NCI-H1694 treated with DMSO at 0.1 percent for 48 hours (cell line): Measurements from ENCODE around the gene ACOXL.
A peak's percentile ranks its signal among the peaks of the same experiment; 100 is the strongest.

Source experiments
- DNase-seq: peaks from one replicate; lab custom pipeline; 2025; lab: John Stamatoyannopoulos, UW

Gene ACOXL

DNA sequence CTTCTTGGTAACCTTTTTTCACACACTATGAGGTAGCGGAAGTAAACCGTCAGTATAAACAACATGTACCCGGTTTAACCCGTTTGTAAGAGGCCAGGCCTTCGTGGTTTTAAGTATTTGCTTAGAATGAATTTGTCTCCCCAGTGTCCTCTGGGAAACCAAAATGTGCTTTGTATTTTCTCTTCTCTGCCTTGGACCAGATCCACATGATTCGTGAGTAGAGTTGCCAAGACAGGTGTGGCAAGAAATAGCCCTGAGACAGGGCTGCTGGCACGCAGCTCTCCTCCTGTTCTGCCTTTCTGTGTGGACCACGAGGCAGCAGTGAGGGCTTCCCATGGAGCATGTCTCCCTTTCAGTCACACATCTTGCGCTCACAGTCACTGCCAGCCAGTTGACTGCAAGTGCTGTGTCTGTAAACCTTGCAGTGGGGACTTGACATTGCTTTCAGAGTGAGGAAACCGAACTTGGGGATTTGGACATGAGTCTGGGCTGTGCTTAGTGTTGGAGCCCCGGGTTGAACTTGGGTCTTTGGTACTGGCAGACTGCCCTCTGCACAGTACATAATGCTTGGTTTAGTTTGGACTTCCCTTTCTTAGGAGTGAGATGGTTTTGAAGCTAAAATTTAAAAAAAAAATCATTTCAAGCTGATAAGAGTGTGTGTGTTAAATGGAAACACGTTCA, 407.4 kb downstream of the ACOXL start:
- DNase-seq: no peak

DNA sequence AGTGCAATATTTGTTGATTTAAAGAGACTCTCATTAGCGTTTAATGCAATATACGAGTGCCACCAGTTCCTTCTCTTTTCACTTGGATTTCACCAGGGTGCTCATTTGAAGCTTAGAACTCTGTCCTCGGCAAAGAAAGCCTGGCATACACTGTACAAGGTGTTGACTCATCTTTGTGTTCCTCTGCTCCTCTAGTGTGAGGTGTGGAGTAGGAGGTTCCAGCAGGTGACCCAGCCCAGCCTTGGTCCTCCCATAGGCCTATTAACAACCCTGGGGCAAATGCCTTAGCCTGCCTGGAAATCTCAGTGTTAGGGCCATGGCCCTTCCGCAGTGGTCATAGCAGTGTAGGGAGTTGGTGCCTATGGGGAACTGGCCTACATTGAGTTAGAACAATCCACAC, 408.4 kb downstream of the ACOXL start:
- no peak for DNase-seq

DNA sequence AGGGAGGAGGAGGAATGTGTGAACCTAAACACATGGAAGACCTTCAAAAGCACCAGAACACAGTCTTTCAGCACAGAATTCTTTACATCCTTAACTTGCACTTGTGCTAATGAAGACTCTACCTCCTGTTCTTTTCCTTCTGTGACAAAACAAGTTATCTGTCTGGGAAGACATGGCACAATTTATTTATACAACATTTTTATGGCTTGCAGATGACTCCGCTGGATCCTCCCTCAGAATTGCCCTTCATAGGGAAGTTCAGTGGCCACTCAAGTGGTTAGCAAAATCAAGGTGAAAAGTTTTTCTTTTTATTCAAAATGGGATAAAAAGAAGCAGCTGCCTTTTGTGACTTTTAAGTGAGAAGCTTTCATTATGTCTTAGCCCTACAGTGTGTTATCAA, 409.7 kb downstream of the ACOXL start:
- DNase-seq: no peak

DNA sequence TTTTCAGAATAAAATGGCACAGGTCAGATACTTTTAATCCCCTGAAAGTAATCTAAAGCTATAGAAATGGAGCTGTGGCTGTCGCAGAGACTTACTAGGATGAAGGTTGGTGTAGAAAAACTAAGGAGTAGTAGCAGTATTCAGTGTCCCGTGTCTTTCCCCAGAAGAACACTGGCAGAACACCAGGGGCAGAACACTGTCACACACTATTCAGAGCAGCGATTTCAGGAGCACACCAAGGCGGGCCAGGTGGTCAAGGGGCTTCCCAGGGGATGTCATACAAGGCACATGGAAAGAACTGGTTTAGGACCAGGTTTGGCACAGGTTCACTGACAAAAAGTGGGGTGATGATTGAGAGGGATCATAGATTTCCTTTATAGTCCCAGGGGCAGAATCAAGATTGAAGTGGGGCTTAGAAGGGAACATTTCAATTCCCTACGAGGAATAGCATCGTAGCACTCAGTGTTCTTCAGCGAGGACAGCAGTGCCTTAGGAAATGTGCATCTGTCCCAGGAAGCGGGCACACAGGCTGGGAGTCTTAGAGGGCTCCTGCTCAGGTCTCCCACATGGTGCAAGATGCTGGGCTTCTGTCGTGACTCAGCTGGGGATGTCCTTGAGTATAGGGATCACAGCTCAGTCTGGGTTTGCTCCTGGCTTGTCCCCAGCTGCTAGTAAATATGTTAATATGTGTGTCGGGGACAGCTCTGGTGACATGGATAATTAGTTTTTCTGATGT, 410.9 kb downstream of the ACOXL start:
- DNase-seq: no peak

DNA sequence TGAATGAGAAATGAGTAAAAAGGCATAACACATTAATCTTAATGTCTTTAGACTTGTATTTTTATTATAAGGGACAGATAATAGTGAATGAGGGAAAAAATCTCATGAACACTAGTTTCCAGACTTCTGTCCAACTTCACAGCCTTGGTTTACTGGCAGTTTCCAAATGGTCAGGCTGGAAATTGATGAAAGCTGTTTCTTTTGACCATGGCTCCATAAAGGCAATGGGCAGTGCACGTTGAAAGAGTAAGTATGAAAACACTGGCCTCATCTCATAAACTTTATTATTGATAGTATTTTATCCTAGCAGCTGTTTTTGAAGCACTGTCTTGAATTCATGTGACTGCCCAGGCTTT, 411.4 kb downstream of the ACOXL start:
- DNase-seq: no peak

DNA sequence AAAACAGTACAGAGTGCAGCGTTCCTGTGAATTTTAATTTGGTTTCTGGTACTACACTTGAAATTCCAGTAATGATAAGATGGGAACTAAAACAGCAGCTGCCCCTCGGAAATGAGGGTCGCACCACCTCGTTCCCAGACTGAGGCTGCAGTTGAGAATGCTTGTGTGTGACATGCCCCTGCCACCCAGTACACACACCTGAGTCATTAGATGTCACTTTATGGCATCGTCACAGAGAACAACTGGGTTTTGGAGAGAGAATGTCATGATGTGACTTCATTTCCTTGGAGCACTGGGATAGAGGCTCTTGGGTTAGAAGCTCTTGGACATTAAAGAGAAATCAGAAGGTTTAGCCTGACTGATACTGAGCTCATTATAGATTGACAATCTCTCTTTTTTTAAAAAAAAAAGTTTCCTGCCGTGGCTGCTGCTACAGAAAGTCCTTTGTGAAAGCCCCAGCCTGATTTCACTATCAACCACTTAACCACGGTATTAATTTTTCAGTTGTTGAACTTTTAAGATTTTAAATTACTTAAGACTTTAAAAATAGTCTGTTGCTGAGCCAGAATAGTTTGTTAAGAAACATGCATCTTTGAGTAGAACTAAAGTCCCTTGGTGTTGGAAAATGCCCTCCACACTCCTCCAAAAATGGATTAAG, 412.9 kb downstream of the ACOXL start:
- no peak for DNase-seq

DNA sequence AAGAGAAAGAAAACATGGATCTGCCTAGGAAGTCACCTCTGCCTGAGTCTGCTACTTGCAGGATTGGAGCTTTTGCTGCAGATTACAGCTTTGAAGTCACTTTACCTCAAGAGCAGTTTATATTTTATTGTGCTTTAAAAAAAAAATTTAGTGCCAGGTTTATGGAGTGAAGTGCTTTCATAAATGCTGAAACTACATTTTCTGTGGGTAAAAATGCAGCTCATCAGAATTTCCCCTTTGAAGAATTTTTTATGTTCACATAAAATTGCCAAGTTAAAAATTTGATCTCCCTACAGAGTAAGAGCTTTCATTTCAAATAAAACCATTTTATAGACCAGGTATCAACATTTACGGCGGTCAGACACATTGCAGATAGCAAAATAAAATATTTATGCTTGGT, 413.6 kb downstream of the ACOXL start:
- no peak for DNase-seq

DNA sequence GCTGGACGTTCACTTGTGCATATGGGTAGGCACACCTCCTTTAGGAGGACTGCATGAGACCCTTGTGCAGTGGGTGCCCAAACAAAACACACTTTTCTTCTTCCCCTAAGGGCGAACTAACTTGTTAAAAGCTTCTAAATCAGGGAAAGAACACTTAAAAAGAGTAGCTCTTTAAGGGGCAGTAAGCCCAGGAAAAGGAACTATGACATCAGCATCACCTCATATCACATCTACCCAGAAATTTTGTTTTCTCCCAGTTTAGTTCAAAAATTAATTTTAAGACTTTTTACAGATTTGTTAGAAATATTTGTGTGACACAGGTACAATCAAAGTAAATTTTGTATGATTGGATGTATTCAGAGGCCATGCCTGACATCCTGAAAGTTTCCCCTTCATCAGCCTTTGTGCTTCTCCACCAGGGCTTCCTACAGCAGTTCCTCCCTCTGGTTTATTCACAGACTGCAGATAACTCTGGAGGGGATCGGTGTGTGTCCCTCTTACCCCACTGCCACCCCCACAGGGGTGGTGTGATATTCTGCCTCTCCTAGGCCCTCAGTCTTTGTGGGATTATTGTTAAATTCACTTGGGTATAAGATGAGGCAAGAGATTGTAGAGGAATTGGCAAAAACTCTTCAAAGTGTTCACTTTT, 416.0 kb downstream of the ACOXL start:
- DNase-seq: no peak

DNA sequence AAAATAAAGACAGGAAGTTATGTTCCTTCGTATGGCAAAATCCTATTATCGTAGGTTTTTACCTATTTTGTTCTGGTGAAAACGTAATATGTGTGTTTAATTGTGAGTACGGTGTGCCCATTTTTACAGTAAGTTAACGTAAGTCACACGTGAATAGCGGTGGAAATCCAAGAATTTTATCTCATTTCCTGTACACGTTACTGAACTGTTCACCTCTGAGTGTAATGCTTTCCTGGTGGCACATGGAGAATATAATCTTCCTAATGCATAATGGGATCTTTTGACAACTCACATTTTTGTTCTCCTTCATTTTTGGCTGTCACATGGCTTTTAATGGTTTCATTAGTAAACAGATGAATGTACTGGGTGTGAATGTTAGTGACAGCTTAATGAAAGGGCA, 416.6 kb downstream of the ACOXL start:
- DNase-seq: no peak

DNA sequence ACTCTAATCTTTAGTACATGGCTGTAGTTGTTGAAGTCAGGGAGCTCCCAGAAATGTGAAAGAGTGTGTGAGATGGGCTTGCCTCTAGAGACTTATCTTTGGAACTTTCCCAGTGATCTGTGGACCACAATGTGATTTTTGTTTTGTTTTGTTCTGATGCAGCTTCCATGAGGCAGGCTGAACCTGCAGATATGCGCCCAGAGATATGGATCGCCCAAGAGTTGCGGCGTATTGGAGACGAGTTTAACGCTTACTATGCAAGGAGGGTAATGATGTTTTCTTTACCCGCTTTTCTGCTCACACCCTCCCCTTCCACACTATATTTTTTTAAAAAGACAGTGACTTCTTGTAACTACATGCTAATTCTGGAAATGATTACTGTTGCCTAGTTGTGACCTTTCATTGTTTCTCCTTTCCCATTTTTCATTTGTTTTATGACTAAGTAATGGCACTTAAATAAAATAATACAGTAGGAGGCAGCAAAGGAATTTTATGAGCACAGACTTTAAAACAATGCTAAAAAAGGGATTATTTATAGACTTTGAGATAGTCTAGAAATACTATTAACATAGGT, 417.6 kb downstream of the ACOXL start:
- no peak for DNase-seq

DNA sequence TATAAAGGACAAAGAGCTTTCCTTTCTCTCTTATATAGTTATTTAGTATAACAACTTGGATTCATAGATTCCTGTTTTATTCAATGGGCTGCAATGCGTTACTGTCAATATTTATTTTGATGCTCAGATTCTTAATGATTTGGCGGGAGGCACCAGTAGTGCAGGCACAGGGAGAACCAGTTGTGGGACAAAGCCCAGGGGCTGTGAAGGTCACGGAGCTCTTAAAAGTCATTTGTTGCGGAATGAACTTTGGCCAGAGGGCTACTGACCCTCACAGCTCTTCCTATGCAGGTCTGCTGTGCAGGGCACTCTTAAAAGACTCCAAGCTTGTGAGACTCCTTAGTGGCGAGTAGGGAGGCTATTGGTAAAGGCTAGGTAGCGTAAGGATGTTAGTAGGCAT, 422.4 kb downstream of the ACOXL start:
- DNase-seq: no peak

DNA sequence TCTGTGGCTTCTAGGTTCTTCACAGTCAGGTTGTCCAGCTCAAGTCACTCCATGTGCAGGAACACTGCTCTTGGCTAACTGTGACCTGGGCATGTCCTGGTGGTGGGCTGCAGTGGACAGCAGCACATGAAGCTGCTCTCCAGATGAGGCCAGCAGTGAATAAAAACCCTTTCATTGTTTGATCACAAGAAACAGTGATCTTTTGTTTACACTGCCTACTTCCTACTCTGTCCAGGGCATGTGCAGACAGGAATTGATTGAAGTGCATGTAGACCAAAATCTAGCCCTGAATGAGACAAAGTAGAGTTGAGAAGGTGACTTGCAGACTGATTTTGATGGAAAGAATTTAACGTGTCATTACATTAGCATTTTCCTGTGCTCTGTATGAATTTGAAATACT, 423.2 kb downstream of the ACOXL start:
- DNase-seq: no peak

DNA sequence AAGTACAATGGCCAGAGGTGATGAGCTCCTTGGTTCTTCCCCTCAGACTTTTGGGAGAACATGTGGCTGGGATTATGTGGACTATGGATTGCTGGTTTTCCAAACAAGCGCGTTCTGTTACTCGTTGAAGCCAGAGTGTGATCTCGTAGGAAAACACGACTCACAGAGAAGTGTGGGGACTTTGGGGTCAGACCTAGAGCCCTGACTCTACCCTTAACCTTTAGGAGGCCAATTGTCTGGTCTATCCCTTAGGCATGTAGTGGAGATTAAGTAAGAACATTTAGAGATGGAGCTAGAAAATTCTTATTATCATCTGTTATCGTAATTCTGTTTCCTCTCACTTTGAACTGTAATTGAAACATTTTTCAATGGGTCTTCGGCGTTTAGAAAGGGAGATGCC, 424.2 kb downstream of the ACOXL start:
- DNase-seq: no peak

DNA sequence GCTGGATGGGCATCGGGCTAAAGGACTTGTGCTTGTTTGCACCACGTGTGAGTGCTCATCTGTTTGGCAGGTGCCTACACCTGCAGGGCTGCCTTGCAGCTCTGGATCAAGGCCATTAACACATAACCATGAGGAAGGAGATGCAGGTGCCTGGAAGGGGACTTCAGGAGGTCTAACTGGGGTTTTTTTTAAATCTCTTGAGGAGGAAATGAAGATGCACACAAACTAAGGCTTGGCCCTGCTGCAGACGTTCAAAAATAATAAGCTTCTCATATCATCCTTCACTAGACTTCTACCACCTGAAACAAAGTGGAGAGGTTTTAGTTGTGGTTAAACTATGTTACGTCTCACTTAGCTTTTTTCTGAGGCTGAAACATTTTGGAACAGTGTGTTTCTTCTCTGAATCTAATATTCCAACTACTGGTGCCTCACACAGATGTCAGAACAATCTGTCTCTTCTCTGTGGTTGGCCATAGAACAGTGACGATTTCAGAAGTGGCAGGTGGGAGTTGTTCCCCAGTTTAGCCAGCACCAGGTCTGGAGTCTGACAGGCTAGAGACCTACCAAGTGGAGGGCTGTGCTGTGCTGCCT, 424.8 kb downstream of the ACOXL start:
- DNase-seq: peak; percentile 17

DNA sequence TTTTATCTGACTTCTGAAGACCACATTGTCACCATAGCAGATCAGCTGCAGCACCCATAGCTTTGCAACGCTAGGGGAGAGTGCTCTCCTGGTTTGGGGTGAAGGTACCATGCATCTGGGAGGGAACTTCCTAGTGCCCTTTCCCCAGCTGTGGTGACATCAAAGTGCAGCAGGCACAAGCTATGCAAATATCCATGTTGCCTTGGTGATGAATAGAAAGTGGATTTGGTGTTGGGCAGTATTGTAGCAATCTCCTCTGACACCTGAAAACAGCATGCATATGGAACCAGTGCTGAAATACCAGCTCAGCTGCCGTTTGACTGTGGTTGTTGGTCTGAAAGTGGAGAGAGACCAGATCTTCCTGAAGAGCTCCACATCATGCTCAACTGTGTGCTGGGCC, 425.4 kb downstream of the ACOXL start:
- no peak for DNase-seq

DNA sequence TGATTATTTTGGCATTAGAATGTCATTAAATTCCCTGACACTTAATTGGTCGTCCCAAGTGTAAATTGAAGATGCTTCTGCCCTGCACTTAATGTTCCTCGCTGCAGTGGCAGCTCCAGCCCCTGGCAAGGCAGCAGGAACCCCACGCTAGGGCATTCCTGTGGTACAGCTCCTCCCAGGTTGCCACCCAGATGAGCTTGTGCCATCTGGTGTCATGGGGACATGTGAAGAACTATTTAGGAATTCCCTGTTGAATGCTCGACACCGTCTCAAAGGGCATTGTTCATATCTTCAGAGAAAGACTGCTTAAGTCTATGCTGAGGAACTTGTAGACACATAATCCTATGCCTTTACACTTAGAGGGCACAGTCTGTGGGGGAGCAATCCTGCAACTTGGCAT, 427.3 kb downstream of the ACOXL start:
- DNase-seq: no peak

DNA sequence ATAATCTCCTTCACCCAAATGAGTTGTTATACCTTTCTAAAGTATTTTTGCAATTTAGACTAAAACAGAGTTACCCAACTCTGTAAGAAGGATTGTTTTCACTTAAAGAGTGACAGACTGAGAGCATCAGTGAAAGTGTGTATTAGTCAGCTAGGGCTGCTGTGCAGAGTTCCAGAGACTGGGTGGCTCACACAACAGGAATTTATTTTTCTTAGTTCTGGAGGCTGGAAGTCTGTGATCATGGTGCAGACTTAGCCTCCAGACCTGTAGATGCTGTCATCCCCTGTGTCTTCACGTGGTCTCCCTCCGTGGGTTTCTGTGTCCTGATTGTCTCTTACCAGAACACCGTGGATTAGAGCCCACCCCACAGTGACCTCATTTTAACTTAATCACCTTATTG, 428.4 kb downstream of the ACOXL start:
- DNase-seq: no peak

DNA sequence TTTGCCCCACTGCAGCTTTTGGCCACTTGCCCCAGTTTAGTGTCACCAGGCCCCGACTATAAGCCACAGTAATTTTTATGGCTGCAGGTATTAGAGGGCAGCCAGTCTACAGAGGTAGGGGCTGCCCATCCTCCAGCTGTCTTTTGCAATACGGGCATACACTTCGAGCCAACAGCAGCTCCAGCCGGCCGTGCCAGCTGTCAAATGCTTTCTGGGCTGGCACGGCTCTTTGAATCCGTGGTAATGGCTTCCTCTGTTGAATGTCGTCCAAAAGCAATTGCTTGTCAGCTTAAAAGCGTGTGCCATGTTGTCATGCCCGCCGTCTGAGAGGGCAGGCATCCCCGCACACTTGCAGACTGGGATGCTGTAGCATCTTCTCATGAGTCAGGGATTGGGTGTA, 429.6 kb downstream of the ACOXL start:
- DNase-seq: peak; percentile 97

DNA sequence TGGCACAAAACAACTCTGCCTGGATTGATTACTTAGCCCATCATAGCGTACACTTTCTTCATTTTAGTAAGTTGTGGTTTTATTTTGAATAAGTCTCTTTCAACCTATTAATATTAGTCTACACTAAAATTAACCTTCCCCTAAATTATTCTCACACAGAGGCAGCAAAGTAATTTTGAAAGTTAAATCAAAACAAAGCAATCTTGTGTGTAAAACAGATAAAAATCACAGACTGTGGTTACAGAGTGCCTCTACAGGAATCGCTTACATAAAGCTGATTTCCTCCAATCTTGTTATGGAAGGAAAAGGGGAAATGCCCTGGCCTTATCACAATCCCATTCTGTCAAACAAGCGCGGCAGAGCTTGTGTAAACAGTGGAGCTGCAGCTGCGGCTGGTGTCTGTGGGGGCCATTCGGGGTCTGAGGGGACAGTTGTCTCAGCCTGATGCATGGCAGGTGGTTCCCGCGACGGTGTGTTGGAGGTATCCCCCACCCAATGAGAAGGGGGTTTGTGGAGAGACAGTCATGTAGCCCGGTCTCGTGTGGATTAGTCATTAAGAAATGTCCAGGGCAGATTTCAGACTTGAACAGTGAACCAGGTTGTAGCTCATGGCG, 430.5 kb downstream of the ACOXL start:
- DNase-seq: no peak

DNA sequence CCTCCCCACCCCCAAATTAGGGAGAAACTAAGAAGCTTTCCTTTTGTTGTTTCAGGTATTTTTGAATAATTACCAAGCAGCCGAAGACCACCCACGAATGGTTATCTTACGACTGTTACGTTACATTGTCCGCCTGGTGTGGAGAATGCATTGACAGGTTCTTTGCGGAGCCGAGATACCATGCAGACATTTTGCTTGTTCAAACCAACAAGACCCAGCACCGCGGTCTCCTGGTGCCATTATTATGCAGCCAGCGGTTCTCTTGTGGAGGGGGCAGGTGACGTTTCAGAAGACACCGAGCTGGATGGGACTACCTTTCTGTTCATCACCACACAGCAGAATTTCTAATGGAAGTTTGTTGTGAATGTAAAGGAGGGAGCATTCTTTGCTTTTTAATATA, 431.7 kb downstream of the ACOXL start:
- DNase-seq: no peak

DNA sequence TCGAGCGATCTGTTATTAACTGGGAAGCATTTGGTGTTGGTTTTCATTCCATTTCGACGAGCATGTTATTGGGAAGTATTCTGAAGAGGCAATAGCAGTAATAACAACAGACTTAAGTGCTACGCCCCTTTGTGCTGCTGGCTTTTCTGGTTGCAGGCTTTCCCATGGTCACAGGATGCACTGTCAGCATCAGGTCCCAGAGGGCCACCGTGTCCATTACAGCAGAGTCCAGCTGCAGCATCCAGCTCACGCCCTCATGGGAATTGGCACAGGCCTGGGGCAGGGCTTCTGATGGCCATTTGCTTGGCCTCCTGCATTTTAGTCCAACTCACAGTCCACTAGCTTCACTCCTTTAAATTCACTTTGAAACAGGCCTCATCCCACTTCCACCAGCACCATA, 432.7 kb downstream of the ACOXL start:
- no peak for DNase-seq

DNA sequence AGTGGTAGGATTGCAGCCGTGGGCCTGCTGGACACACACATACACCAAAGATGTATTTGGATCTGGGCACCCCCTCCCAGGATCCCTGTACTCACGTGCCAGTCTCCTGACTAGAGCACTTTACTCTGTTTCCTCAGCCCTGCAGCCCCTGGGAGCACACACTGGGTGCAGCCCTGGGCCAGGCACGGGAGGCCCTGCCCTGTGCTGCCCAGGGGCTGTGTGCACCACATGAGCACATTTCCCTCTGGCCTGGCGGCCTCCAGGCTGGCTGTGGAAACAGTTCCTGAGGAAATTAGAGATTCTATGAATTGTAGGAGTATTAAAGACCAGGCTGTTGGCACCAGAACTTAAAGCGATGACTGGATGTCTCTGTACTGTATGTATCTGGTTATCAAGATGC, 433.7 kb downstream of the ACOXL start:
- DNase-seq: no peak
